COR-L47 (cell line): ENCODE data around the gene ZNF618.
"Not testable (repeated sequence)": the region's sequence is repeated elsewhere in the genome, so short reads cannot be mapped to it uniquely, and the experiment has no call there.

ENCODE experiments used
- DNase-seq: peaks from one replicate; lab custom pipeline; 2025; lab: John Stamatoyannopoulos, UW

ZNF618 gene

DNA sequence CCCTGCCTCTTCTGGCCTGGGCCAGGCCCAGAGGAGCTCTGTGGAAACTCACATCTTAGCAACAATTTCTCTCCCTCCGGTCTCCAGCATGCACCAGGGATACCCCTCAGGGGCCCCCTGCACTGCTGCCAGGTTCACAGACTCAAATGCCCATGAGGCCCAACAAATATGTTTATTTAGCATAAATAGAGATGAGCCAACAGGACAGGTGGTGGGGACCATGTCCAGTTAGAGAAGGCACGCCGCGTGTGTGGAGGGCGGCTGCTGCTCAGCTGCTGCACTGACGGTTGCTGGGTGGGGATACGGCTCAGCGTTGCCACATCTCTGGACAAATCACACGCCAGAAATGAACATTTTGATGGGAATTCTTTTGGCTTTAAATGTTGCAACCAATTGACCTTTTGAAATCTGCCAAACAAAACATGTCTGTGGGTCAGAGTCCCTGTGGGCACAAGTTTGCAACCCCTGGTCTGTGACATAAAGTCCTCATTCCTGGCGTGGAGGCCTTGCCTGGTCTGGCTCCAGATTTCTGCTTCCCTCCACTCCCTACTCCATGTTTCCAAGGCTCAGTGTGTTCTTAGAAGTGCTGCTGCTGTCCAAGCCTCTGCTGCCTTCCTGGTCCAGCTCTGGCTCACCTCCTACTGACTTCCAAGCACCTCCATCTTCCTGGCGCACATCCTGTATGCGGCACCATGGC is 113.1 kb downstream of the ZNF618 start:
- DNase-seq = no peak

DNA sequence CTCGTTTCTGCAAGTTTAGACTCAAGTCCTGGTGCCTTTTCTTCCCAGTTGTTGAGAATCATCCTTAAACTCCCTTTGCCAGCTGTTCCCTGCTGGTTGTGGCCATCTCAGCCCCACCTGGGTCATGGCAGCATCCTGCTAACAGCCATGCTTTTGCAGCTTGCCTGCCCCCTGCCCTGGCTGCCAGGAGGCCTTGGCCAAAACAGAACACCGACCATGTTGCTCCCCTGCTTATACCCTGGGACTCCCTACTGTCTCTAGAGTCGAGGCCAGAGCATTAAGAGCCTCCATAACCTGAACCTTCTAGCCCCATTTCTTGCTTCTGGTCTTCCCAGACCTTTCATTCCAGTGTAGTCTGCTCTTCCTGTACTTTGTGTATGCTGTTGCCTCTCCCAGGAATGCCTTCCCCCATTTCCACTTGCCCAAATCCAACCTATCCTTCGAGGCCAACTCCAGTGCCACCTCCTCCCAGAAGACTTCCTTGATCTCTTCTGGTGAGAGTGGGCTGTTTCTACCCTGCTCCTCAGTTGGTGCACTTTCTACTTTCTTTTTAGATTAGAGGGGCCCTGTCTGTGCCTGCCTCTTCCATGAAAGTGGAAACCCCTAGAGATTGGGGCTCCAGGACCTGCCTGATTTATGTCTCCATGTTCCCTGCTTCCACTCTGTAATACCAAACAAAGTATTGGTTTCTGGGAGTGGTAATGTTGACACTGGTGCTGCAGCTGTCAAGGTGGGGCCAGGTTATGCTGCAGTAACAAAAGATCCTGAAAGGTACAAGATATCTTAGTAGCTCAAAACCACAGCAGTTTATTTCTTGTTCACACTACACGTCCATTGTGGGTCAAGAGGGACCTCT is 113.8 kb downstream of the ZNF618 start:
- DNase-seq = no peak

DNA sequence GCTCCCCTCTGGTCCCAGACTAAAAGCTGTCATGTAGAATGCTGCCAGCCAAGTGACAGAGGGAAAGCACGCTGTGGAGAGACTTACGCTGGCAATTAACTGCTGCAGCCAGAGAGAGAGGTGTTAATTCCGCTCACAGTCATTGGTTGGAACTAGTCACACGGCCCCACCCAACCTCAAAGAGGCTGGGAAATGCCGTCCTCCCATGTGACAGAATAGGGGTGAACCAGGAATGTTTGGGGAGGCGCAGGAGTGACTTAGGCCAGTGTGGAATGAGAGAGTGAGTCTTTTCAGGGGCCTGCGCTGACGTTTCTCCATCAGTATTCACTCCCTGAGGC is 114.4 kb downstream of the ZNF618 start:
- DNase-seq = no peak

DNA sequence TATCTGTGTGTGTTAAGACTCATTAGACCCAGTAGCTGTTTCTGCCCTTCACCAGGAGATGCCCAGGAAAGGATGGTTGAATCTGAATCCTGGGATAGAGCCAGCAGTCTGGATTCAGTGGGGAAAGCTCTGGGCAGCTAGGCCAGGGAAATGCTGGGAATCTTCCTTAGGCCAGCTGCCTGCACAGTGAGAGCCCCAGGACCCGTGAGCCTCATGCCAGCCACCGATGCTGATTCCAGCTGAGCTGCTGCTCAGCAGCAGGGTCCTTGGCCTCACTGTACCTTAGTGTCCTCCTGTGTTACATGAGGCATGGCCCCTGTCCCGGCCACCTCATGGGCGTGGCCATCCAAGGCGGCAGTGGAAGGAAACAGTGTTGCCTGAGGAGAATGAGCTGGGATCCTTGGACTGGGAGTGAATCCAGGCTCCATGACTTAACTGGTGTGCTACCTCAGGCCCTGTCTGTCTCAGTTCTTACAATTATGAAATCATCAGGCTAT is 114.9 kb downstream of the ZNF618 start:
- no peak for DNase-seq

DNA sequence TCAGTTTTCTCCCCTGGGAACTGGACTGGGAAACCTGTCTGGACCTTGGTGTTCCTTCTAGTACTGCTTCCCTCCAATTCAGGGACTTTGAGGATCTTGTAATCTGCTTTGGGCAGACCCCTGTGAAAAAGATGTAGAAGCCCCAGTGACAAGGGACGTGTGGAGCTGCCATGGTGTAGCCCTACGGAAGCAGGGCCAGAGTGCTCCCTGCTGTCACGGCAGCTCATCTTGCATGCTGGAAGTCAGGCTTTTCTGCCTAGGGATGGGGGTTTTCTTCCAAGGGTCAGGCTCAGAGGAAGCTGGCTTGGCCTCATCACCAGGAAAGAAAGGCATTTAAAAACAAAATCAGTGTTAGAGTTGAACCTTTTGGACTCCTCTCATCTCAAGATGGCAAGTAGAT is 115.6 kb downstream of the ZNF618 start:
- DNase-seq = no peak

DNA sequence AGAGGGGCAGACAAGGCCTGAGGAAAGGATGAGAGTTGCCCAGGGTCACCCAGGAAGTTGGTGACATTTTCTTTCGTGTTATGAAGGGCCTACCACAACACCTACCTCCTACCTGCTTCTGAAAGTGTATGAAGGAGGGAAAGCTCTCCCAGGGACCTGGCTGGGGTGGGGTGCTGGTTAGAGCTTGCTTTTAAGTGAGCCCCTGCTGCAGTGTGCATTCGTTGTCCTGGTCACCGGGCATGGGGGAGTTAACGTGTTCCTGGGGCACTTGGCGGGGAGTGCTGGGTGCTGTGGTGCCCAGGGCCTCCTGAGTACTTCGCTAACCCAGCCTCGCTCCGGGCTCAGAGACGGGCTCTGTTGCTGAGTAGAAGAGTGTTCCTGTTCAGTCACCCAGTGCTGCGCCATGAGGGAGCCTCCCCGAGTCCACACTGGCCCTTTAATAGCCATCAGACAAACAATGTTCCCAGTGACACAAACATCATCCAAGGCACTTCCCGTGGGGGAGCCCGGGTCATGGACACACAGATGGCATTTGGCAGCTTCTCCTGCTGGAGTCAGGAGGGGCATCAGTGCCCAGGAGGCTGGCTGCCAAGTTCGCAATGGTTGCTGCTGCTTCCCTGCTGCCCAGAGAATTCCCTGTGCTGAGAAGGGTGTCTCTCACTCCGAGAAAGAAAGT is 116.3 kb downstream of the ZNF618 start:
- DNase-seq = peak; percentile 51

DNA sequence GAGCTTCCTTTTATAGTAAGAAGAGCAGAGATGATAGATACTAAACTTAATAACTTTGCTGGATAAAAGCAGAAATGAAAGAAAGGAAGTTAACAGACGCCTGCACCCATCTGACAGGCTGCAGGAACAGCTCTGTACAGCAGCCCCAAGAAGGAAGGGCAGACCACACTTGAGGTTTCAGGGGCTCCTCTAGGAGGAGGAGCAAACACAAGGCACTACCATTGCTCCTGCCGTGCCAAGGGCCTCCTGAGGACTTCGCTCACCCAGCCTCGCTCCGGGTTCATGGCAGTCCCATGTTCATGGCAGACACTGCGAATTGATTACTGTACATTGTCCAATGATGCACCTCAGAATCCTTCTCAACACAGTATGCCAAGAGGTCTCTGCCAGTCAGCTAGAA is 116.9 kb downstream of the ZNF618 start:
- DNase-seq = no peak

DNA sequence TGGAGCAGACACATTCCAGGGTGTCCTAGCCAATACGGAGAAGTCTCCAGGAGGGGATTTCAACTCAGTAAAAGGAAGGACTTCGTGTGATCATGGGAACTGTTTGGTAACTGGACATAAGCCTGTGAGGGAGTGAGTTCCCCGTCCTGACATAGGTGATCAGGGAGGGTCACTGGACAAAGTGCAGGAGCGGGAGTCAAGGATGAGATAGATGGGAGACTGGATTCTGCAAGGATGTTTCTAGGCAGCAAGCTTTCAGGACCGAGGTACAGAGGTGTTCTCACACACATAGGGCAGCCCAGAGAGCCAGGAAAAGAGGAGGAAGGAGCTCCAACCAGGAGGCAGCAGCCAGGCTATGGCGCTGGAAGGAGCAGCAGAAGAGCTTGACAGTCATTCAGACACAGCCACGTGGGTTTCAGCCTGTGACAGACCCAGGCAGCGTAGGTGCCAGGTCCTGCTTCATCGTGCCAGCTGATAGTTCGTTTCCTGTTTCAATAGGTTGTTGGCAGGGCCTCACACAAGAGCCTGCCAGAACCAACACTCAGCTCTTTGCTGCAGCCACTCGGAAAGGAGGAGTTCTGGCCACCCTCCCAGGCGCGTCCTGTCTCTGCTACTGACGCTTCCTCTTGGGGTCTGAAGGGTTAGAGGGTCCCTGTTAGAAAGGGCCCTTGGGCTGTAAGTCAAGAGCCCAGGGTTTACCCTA is 117.9 kb downstream of the ZNF618 start:
- peak; percentile 59 for DNase-seq

DNA sequence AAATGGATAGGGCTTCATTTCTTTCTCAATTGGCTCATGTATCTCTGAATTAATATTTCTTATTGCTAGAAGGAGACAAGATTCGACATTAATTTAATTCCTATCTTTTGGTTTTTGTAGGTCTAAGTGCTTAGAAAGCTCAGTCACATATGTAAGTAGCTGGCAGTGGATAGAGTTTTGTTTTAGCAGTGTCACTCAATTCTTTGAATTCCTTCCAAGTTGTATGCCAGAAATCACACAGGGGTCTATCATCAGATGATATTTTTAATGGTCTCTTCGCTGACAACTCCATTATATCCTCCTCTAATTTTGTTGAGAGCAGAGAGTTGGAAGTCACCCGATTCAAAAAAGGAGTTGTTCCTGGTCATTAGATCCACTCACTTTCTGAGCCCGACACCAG is 119.3 kb downstream of the ZNF618 start:
- no peak for DNase-seq

DNA sequence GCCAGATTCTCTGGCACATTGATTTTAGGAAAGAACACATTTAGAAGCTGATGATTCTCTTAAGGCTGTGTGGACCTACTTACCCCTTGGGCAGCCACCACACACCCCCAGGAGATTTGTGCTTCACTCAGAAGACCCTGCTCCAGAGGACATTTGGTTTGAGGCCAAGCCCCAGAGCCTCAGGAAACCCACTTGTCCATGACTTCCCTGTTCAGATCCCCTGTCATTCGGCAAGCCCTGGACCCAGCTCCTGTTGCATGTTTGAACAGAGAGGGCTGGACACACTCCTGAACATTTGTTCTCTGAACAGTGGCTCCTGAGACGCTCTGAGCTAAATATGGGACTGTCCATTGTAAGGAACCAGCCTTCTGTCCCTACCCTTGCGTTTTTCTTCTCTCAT is 119.9 kb downstream of the ZNF618 start:
- no peak for DNase-seq

DNA sequence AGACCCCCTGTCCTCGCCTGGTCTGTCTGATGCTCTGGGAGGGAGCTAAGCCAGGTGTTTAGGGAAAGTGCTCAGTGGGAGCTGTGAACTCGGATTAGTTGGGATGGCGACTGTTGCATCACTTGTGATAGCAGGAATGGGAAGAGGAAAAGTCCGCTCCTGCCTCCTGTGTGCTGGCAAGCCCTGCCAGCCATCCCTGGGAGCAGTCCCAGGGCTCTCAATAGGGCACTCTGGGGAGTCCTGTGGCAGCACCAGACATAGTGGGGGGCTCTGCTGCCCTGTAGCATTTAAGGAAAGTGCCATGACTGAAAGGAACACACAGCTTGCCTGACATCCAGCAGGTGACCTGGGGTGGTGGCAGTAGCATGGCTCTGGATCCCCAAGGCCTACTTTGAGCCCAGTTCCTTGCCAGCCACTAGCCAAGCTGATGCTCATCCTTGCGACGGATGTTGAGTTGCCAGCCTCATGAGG is 120.5 kb downstream of the ZNF618 start:
- DNase-seq = no peak

DNA sequence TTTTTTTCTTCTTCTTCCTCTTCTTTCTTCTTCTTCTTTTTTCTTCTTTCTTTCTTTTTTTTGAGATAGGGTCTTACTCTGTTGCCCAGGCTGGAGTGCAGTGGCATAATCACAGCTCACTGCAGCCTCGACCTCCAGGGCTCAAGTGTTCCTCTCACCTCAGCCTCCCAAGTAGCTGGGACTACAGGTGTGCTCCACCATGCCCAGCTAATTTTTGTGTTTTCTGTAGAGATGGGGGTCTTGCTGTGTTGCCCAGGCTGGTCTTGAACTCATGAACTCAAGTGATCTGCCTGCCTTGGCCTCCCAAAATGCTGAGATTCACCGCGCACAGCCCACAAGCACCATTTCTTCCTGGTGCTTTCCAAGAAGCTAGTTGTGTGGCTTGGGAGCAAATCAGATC is 121.0 kb downstream of the ZNF618 start:
- not testable (repeated sequence) for DNase-seq

DNA sequence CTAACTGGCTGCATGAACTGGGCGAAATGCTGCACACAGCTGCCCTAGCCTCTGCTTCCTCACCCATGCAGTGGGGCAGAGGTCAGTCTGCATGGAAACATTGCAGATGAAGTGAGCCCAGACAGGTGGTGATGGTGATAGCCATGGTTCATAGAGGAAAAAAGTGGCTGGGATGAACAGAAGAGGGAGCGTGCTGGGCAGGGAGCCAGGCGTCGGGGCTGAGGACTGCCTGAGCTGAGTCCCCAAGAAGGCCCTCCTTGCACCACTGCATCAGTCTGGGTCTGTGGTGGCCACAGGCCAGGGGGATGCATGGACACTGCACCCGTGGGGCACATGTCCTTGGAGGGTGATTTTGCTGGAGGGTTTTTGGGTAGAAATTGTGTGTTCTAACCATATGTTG is 121.5 kb downstream of the ZNF618 start:
- DNase-seq = no peak

DNA sequence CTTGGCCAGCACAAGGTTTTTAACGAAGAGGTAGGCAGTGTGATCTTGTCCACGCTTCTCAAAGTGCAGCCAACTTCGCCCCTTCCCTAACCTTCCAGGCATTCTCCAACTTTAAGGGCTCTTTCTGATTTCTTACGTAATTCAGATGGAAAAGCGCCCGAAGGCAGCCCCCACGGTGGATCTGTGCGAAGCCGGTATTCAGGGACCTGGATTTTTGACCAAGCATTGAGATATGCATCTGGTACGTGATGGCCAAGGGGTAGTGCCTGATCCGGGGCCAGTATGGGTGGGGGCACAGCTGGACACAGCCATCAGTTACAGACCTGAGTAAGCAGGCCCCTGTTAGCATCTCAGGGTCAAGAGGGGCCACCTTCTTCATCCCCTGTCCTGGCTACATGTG is 122.0 kb downstream of the ZNF618 start:
- DNase-seq = no peak

DNA sequence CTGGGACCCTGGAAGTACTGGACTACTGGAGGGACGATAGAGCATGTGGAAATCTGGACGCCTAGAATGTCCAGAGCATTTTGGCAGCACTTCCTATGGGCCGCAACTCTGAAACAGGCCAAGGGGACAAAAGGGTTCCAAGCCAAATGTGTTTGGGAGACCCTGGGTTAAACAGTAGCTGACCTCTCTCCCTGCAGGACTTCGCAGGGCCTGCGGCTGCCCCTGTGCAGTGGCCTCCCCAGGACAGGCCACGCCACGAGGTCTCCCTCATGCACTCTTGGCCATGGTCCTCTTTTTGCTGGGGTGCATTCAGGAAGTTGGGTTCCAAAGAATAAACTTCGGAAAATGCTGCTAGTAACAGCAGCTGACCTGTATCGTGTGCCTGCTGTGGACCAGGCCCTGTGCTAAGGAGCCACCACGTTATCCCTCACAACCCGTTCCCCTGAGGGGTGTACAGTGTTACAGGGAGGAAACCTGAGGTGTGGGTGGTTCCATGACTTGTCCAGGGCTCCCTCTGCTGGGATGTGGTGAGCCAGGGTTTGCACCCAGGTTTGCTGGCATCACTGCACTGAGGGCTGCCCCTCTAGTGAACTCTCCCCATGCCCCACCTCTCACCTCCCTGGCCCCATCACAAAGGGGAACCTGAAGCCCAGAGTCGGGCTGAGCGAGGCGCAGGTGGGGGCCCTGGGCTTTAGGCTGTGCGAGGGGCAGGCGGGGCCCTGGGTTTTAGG is 122.6 kb downstream of the ZNF618 start:
- no peak for DNase-seq

DNA sequence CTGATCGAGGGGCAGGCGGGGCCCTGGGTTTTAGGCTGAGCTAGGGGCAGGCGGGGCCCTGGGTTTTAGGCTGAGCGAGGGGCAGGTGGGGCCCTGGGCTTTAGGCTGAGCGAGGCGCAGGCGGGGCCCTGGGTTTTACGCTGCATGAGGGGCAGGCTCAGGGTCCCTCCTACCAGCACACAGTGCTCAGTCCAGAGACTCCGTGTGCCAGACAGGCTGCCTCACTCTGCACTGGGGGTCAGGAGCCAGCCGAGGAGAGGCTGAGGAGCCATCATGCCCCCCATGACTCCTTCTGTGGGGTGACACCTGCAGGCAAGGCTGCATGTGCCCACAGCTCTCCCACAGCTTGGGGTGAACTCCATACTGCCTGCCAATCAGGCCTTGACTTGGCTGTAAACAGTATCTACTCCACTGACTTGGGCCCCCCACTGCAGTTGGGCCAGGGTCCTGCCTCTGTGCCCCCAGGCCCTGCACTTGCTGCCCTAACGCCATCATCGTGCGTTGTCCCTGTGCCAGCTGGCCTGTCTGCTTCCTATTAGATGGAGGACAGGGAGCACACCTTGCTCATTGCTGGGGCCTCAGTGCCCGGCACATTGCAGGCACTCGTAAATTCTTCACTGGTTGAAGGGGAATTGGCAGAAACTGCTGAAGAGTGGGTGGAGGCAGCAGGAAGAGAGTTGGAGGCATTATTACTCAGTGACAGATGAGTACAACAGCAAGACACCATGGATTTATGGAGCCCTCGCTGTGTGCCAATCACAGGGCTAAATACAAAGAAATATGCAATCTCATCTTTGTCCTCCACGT is 123.3 kb downstream of the ZNF618 start:
- DNase-seq = no peak

DNA sequence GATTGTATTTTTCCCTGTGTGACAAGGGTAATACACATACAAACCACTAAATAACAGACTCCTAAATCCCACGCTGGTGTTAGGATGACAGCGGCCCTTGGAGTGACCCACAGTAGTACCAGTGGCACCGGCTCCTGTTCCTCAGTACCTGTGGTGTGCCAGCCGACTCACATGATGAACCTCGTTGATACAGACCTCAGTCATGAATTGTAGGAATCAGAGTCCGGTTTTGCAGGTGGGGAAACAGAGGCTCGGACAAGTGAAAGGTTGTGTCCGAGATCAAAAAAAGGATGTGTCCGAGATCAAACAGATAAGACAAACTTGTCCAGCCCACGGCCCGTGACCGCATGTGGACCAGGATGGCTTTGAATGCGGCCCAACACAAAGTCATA is 124.0 kb downstream of the ZNF618 start:
- no peak for DNase-seq

DNA sequence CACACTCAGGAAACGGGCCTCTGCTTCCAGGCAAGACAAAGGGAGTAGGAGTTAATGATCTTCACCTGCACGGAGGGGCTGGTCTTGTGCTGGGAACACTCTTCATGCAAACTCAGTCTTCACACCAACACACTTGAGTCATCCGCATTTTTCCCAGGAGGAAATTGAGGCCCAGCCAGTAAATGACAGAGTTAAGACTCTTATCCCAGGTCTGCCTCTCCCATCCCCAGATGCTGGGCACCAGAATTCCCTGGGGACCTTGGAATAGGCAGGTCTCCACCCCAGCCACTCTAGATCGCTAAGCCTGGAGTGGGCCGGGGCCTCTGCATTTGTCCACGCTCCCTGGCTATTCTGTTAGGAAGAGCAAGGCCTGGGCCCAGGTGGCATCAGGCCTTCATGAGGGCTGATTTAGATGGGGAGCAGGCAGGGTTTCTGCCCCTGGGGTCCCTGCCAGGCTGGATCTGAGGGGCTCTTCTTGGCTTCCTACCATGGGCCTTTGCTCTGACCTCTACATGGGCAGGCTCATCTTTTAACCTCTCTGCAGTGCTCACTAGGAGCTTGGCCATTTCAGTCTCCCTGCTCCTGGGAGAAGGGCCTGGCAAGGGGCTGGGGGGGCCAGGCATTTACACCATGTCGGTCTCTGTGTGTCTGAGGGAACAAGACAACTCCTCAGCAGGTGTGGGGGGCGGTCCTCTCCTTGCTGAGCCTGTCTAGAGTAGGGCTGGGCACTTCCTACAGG is 124.7 kb downstream of the ZNF618 start:
- no peak for DNase-seq

DNA sequence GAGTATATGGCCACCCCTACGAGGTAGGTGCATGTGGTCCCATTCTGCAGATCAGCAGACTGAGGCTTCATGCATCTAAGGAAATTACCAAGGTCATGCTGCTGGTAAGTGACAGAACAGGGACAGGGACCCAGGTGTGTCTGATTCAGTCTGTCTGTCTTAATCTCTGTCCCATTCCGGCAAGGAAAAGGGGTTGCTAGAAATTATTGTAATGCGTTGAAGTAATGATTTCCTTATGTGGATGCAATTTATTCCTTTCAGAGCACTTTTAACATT is 125.2 kb downstream of the ZNF618 start:
- DNase-seq = no peak

DNA sequence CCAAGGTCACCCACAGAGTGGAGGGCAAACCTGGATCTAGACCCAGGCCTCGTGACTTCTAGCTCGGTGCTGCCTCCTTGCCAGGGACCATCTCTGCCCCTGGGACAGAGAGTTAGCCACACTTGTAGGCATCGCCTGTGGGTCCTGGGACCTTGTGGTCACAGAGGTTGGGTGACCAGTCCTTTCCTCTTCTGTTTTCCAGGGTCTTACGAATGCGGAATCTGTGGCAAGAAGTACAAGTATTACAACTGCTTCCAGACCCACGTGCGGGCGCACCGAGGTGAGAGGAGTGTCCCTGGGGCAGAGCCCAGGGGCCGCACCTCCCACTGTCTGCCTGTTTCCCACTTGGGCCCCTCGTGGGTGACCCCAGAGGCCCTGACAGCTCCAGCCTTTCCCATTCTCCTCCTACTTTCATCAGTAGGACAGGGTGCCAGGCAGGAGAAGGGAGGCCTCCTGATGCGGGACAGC is 125.7 kb downstream of the ZNF618 start:
- no peak for DNase-seq
